ENCODE data around the gene NFIX.
"Not testable (repeated sequence)": the region's sequence is repeated elsewhere in the genome, so short reads cannot be mapped to it uniquely, and the experiment has no call there.

Gene NFIX

GRCh38 chr19:12994701-12995595, at the start of gene NFIX:
TSS of gene NFIX (plus strand) at chr19:12995475. CDS start at chr19:12995838, 363 bp downstream.
- in situ Hi-C loops (cut with HindIII; ENCODE audit: low sequenced_read_pairs) = no loop called here

DNA sequence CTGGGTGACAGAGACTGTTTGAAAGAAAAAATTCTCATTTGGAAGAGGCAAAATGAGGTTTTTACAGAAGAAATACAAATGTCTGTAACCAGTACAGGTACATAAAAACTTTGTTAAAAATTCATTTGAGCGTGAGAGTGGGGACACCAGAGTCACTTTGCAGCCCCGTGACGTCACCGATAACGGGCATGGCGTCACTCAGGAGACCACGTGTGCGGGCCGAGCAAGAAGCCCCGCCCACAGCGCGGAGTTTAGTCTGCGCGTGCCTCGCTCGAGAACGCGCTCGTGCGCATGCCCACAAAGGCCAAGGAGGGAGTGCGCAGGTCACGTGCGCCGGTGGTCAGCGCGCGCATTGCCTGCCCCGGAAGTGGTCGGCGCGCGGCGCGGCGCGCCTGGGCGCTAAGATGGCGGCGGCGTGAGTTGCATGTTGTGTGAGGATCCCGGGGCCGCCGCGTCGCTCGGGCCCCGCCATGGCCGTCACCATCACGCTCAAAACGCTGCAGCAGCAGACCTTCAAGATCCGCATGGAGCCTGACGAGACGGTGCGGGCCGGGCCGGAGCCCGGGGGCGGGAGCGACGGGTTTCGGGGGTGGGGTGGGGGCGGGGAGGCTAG, 49.7 kb upstream of the NFIX start, which contains the start of gene RAD23A:
Gene RAD23A (plus strand): TSS at position 384 of the 613 bp plus-strand sequence. CDS start 87 bp downstream, at position 471.
- in situ Hi-C loops (cut with HindIII; ENCODE audit: low sequenced_read_pairs) = no loop called here

GRCh38 chr19:12946092-12946721, 49.1 kb upstream of the NFIX start:
- in situ Hi-C loops (cut with HindIII; ENCODE audit: low sequenced_read_pairs) = no loop called here

DNA sequence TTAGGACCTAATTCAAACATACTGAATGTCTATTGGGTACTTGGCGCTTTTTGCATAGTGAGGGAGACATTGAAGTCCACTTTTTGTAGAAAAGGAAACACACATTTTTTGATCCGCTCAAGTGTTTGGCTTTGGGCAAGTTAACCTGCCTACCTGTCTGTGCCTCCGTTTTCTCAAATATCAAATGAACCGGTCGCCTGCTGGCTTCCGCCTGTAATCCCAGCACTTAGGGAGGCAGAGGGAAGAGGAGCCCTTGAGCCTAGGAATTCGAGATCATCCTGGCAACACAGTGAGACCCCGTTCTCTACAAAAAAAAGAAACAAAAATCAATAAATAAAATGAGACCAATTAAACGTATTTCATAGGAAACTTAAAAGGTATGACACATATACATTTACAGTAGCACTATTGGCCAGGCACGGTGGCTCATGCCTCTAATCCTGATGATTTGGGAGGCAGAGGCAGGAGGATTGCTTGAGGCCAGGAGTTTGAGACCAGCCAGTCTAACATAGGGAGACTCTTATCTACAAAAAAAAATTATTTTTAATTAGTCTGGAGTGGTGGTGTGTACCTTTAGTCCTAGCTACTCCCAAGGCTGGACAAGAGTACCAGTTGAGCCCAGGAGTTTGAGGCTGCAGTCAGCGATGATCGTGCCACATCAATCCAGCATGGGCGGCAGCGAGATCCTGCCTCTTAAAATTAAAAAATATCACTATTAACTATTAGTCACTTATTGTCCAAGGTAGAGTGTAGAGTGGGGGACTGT, 48.4 kb upstream of the NFIX start:
- in situ Hi-C loops (cut with HindIII; ENCODE audit: low sequenced_read_pairs) = no loop called here

GRCh38 chr19:12947702-12948611, 47.3 kb upstream of the NFIX start:
- in situ Hi-C loops (cut with HindIII; ENCODE audit: low sequenced_read_pairs) = no loop called here

DNA sequence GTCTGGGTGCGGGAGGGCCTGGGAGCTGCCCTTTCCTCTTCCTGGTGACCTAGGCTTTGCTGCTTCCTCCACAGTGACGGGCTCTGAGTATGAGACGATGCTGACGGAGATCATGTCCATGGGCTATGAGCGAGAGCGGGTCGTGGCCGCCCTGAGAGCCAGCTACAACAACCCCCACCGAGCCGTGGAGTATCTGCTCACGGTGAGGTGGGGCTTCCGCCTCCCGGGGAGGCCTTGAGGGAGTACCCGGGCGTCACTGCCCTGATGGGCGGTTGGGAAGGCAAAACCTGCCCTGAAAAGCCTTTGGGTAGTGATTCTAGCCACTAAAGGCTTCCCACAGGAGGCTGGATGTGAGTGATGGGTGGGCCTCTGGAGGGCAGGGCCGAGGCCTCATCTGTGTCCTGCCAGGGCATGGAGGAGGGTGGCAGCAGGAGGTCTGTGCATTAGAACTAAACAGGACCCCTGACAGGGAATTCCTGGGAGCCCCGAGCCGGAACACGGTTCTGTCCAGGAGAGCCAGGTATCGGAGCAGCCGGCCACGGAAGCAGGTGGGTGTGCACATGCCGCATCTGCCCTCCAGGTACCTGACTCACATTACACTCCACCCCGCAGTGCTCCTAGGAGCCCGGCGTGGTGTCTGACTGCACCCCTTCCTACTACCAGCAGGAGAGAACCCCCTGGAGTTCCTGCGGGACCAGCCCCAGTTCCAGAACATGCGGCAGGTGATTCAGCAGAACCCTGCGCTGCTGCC, 46.5 kb upstream of the NFIX start:
- in situ Hi-C loops (cut with HindIII; ENCODE audit: low sequenced_read_pairs) = no loop called here

GRCh38 chr19:12949363-12950283, 45.7 kb upstream of the NFIX start:
- in situ Hi-C loops (cut with HindIII; ENCODE audit: low sequenced_read_pairs) = no loop called here

DNA sequence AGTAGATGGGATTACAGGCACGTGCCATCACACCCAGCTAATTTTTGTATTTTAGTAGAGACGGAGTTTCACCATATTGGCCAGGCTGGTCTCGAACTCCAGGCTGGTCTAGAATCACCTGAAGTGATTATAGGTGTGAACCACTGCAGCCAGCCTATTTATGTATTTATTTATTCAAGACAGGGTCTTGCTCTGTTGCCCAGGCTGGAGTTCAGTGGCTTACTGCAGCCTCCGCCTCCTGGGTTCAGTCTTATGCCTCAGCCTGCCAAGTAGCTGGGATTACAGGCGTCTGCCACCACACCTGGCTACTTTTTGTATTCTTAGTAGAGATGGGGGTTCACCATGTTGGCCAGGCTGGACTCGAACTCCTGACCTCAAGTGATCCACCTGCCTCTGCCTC, 43.2 kb upstream of the NFIX start:
- in situ Hi-C loops (cut with HindIII; ENCODE audit: low sequenced_read_pairs) = not testable (repeated sequence)

- in situ Hi-C loops (cut with HindIII; ENCODE audit: low sequenced_read_pairs) = no loop called here
Measured at GRCh38 chr19:12952488-12953137, 42.7 kb upstream of the NFIX start.

- in situ Hi-C loops (cut with HindIII; ENCODE audit: low sequenced_read_pairs) = no loop called here
Measured at GRCh38 chr19:12953138-12953798, 42.0 kb upstream of the NFIX start.

- in situ Hi-C loops (cut with HindIII; ENCODE audit: low sequenced_read_pairs) = no loop called here
Measured at GRCh38 chr19:12953799-12954611, 41.3 kb upstream of the NFIX start.

DNA sequence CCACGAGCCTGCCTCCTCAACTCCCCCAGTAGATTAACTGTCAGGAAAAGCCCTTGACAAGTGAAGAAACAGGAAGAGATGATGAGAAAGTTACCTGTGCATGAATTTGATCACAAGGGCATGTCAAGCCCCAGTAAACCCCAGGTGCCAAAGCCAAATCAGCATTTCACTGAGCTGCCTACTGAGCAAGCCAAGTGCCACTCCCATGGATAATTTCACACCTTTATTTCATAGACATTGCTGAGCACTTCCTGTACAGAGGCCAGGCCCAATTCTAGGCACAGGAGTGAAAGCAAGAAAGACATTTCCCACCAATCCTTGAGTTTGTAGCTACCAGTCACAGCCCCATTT, 40.7 kb upstream of the NFIX start:
- in situ Hi-C loops (cut with HindIII; ENCODE audit: low sequenced_read_pairs) = no loop called here

DNA sequence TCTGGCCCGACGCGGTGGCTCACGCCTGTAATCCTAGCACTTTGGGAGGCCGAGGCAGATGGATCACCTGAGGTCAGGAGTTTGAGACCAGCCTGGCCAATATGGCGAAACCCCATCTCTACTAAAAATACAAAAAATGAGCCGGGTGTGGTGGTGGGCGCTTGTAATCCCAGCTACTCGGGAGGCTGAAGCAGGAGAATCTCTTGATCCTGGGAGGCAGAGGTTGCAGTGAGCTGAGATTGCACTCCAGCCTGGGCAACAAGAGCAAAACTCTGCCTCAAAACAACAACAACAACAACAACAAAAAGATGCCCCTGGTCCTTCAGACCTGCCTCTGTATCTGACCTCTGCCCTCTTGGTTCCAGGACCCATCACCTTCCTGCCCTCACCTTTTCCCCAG, 39.7 kb upstream of the NFIX start:
- in situ Hi-C loops (cut with HindIII; ENCODE audit: low sequenced_read_pairs) = not testable (repeated sequence)

- in situ Hi-C loops (cut with HindIII; ENCODE audit: low sequenced_read_pairs) = no loop called here
Measured at GRCh38 chr19:12955996-12956395, 39.3 kb upstream of the NFIX start.

GRCh38 chr19:12956446-12957388, 38.6 kb upstream of the NFIX start, which contains the start of gene GADD45GIP1:
TSS of gene GADD45GIP1 (minus strand) at chr19:12957223. CDS start at chr19:12957212, 11 bp downstream.
- in situ Hi-C loops (cut with HindIII; ENCODE audit: low sequenced_read_pairs) = no loop called here
